Motor neuron (in vitro differentiated cells): ENCODE measurements around the gene TBC1D12. TPM values are rescaled to one million over a fixed set of nuclear protein-coding genes. Genes with fewer than 3 reads are reported as not detected.
"Not testable (repeated sequence)": the region's sequence is repeated elsewhere in the genome, so short reads cannot be mapped to it uniquely, and the experiment has no call there.

Experiments
- ATAC-seq, 8 experiments: fragments of 200-7000 bp; cut with Tn5 transposase; replicated peaks in 6 of 8; 2 replicates each; pipeline ENCODE4 v1.8.0; 2021; ENCODE audit warnings: mild to moderate bottlenecking in 8 of 8, moderate library complexity in 8 of 8
- H3K27ac ChIP-seq, 2 donors: fragments of 250-450 bp; sonication (Bioruptor Pico); 2 replicates each; pipeline ENCODE4 v1.9.0; 2021; ENCODE audit warnings: antibody characterized with exemption in 2 of 2, mild to moderate bottlenecking in 2 of 2, moderate library complexity in 1 of 2
- H3K4me1 ChIP-seq, 2 donors: fragments of 250-450 bp; sonication (Bioruptor Pico); replicated peaks in 1 of 2; 2 replicates each; pipeline ENCODE4 v1.6.1; 2021; ENCODE audit warnings: antibody characterized with exemption in 2 of 2, mild to moderate bottlenecking in 2 of 2, moderate library complexity in 1 of 2
- H3K4me3 ChIP-seq, 5 donors: fragments of 250-450 bp; sonication (Bioruptor Pico); 2 replicates each; pipeline ENCODE4 v1.9.0; 2021; ENCODE audit warnings: antibody characterized with exemption in 5 of 5, mild to moderate bottlenecking in 5 of 5, moderate library complexity in 4 of 5
- WGBS, 10 experiments: fragments of 450-650 bp; shearing (Covaris generic); methylation state at CpG; one replicate each; pipeline ENCODE4 v1.0.0; 2022; 5-methylcytosine and 5-hydroxymethylcytosine counted together
- in situ Hi-C, 9 experiments: fragments of 400-800 bp; cut with MboI; loops; one replicate each; pipeline ENCODE4 v1.15.0; 2021; ENCODE audit warnings: low sequenced_read_pairs in 9 of 9, low pct_unique_long_range_greater_than_20kb in 2 of 9; ENCODE audit not compliant: unreplicated experiment in 9 of 9
- total RNA-seq, 8 experiments: library from RNA; unstranded; fragments of 300-600 nt; gene quantifications; 2 replicates each; pipeline versions ENCODE4 v1.2.3 to v1.2.4, GENCODE V29; 2022

Gene TBC1D12
- total RNA-seq, 8 experiments from 2014 or later: 8.3 to 17.0 (median 12.2) TPM

- 45 to 100% (median 88%) methylated on average over 1 to 2 of the region's 2 CpGs; no CpG with 5 or more reads in 1 of the 10 experiments for WGBS, 10 experiments
- in situ Hi-C loops: no loop called here
- Histone ChIP-seq H3K27ac (no peak overlapping the region), H3K4me3 (no peak overlapping the region), H3K4me1 (no peaks in the 10 kb centered on the region)
- ATAC-seq: no peak
These were observed 25.5 kb upstream of the TBC1D12 start for GRCh38 chr10:94376865-94377264.

DNA sequence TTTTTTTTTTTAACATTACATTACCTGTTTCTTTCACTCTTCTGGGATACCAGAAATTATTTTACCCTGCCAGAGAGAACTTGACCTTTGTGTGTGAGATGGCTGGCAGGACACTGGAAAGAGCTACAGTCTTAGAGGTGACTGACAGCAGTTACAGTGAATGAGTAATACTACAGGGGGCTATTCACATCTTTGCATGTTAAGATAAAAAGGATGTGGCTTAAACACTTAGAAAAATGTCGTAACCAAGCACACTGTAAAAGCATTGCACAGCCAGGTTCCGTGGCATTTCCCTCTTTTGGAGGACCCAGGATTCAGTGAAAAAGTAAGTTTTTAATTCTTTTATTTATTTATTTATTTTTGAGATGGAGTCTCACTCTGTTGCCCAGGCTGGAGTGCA, 18.8 kb upstream of the TBC1D12 start:
- 17 to 100% (median 90%) methylated on average over 1 to 2 of the region's 2 CpGs for WGBS, 10 experiments
- Histone ChIP-seq H3K4me1 (no peaks in the 10 kb centered on the region), H3K4me3 (no peak overlapping the region), H3K27ac (no peak overlapping the region)
- in situ Hi-C loops: no loop called here
- ATAC-seq: no peak

GRCh38 chr10:94385733-94386132, 16.6 kb upstream of the TBC1D12 start:
- H3K4me1 ChIP-seq, in situ Hi-C loops, ATAC-seq, H3K27ac ChIP-seq, H3K4me3 ChIP-seq: not testable (repeated sequence)
- 70 to 100% (median 91%) methylated on average over 1 to 3 of the region's 3 CpGs; no CpG with 5 or more reads in 2 of the 10 experiments for WGBS, 10 experiments

DNA sequence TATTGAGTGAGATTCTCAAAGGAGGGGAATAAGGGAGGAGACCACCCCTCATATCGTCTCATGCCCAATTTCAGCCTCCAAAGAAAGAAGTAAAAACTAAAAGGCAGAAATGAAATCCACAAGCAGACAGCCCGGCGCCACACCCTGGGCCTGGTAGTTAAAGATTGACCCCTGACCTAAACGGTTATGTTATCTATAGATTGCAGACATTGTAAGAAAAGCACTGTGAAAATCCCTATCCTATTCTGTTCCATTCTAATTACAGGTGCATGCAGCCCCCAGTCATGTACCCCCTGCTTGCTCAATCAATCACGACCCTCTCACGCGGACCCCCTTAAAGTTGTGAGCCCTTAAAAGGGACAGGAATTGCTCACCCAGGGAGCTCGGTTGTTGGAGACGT, 10.2 kb upstream of the TBC1D12 start:
- 63 to 94% (median 85%) methylated on average over 1 to 7 of the region's 9 CpGs; no CpG with 5 or more reads in 1 of the 10 experiments for WGBS, 10 experiments
- H3K27ac ChIP-seq, H3K4me1 ChIP-seq, H3K4me3 ChIP-seq, ATAC-seq, in situ Hi-C loops: not testable (repeated sequence)

DNA sequence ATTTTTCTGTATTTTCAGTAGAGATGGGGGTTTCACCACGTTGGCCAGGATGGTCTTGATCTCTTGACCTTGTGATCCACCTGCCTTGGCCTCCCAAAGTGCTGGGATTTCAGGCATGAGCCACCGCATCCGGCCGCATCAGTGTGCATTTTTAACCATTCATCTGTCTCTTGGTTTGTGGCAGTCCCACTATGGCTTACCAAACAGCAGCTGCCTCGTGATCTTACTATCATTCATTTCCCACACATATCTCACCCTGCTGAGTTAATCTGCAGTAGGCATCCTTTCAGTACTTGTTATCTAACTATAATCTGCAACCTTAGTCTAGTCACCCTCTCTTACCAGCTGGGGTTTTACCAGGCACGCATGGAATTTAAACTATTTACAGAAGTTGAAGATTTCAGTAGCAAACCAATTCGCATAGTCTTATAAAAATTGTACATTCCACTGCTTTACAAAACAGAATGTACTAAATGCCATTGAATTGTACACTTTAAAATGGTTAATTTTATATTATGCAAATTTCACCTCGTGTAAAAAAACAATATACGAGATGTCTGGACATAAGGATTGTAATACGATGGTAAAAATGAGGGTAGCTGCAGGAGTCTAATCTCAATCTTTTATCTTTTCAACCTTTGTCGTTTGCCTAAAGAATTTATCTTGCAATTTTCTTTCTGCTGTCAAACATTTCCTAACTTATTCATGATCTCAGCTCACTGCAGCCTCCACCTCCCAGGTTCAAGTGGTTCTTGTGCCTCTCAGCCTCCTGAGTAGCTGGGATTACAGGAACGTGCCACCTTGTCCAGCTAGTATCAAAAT, 4.6 kb upstream of the TBC1D12 start:
- H3K4me3 ChIP-seq: no peak overlapping the region
- 52 to 100% (median 79%) methylated on average over 1 to 12 of the region's 12 CpGs for WGBS, 10 experiments
- H3K4me1 ChIP-seq: peaks cover 3 to 4% of the 10 kb centered on the region in 2 donors
- ATAC-seq: no peak
- in situ Hi-C loops: no loop called here
- H3K27ac ChIP-seq: no peak overlapping the region

- WGBS, 10 experiments: 46 to 100% (median 91%) methylated on average over 1 to 5 of the region's 6 CpGs; no CpG with 5 or more reads in 2 of the 10 experiments
- no peak for ATAC-seq
- in situ Hi-C loops: no loop called here
- H3K27ac ChIP-seq: no peak overlapping the region
- H3K4me1 ChIP-seq: peaks cover 3 to 4% of the 10 kb centered on the region in 2 donors
- H3K4me3 ChIP-seq: no peak overlapping the region
These were observed 3.6 kb upstream of the TBC1D12 start for GRCh38 chr10:94398762-94399161.

DNA sequence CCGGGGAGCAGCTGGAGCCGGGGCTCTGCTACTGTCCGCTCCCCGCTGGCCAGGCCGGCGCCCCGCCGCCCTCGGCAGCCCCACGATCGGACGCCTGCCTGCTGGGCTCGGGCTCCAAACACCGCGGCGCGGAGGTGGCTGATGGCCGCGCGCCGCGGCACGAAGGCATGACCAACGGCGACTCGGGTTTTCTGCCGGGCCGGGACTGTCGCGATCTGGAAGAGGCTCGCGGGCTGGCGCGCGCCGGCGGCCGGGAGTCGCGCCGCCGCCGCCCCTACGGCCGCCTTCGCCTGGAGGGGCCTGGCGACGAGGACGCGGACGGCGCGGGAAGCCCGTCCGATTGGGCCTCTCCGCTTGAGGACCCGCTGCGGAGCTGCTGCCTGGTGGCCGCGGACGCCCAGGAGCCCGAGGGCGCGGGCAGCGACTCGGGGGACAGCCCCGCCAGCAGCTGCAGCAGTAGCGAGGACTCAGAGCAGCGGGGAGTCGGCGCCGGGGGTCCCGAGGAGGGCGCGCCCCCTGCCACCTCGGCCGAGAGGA, 570 bp downstream of the TBC1D12 start:
- in situ Hi-C loops: no loop called here
- peak; percentile 17 to 35 (median 28) for ATAC-seq
- peak overlapping the region; percentile 87 to 100 (median 97) for H3K4me3 ChIP-seq
- H3K27ac ChIP-seq: peak overlapping the region; percentile 83 to 86
- 3% methylated on average over 8 of the region's 77 CpGs; no CpG with 5 or more reads in 9 of the 10 experiments for WGBS, 10 experiments
- H3K4me1 ChIP-seq: peaks cover 7 to 20% of the 10 kb centered on the region in 2 donors

- Histone ChIP-seq H3K4me1 (peaks cover 7 to 20% of the 10 kb centered on the region in 2 donors), H3K4me3 (peak overlapping the region; percentile 87 to 100 (median 97)), H3K27ac (no peak overlapping the region)
- in situ Hi-C loops: no loop called here
- ATAC-seq: peak; percentile 6 to 42 (median 12)
- WGBS, 10 experiments: 0 to 20% (median 0%) methylated on average over 1 to 9 of the region's 51 CpGs
These were observed 1.3 kb downstream of the TBC1D12 start for GRCh38 chr10:94403380-94404213.

DNA sequence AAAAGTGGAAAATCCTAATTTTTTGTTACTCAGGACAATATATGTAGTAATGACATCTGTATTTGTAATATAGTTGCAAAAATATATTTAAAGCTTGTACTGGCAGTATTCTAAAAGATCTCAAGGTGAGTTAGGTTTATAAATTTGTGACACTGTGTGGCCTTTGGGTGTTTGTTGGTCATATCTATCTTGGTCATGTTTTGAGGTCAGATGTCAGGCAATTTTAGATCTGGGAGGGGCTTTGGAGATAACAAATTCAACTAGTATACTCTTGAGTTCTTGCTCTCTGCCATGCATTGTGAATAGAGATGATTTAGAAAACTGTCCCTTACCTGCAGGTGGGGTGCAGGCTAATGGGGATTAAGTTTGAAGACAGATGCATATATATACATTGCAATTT, 3.1 kb downstream of the TBC1D12 start:
- in situ Hi-C loops: no loop called here
- no peak overlapping the region for H3K4me3 ChIP-seq
- H3K27ac ChIP-seq: no peak overlapping the region
- ATAC-seq: no peak
- H3K4me1 ChIP-seq: peaks cover 7 to 22% of the 10 kb centered on the region in 2 donors

- no peak overlapping the region for H3K4me3 ChIP-seq
- no peak for ATAC-seq
- peaks cover 3 to 19% of the 10 kb centered on the region in 2 donors for H3K4me1 ChIP-seq
- no peak overlapping the region for H3K27ac ChIP-seq
- in situ Hi-C loops: no loop called here
- 42 to 92% (median 71%) methylated on average over 1 to 3 of the region's 3 CpGs; no CpG with 5 or more reads in 2 of the 10 experiments for WGBS, 10 experiments
These were observed 5.3 kb downstream of the TBC1D12 start for GRCh38 chr10:94407668-94408067.

GRCh38 chr10:94409021-94409657, 6.8 kb downstream of the TBC1D12 start:
- H3K4me3 ChIP-seq: no peak overlapping the region
- peaks cover 3 to 18% of the 10 kb centered on the region in 2 donors for H3K4me1 ChIP-seq
- in situ Hi-C loops: no loop called here
- peak in 1 of 8 experiments; percentile 16 for ATAC-seq
- H3K27ac ChIP-seq: no peak overlapping the region
- 35 to 90% (median 77%) methylated on average over 2 to 6 of the region's 7 CpGs for WGBS, 10 experiments

DNA sequence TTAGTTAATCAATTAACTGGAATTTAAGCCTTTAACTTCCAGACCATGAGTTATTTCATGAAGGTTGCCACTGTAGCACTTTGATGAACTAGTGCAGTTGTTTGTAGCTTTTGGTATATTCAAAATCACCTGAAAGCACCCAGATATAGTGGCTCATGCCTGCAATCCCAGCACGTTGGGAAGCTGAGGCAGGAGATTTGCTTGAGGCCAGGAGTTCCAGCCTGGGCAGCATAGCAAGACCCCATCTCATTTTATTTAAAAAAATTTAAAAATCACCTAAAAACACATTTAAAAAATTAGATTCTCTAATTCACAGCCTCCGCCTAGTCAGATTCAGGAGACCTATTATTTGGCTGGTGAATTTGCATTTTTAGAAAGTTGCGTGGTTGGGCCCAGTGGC, 9.0 kb downstream of the TBC1D12 start:
- WGBS, 10 experiments: 67 to 100% (median 90%) methylated on average over 1 to 3 of the region's 3 CpGs; no CpG with 5 or more reads in 3 of the 10 experiments
- Histone ChIP-seq H3K4me3 (no peak overlapping the region), H3K27ac (no peak overlapping the region), H3K4me1 (peaks cover 0 to 3% of the 10 kb centered on the region in 2 donors)
- in situ Hi-C loops: no loop called here
- no peak for ATAC-seq
